RWPE1 (cell line): ENCODE data around the gene TRPV6.
A peak's percentile ranks its signal among the peaks of the same experiment; 100 is the strongest.

Experiments
- CTCF ChIA-PET: fragments of 350-600 bp; sonication (Branson Sonifier 250); formaldehyde crosslinking; extraction: SDS; loops from one replicate; lab custom pipeline; 2021; lab: Yijun Ruan, JAX
- POLR2A ChIA-PET: fragments of 400-600 bp; formaldehyde crosslinking; extraction: SDS; loops from one replicate; lab custom pipeline; 2020; ENCODE audit warnings: antibody characterized with exemption; ENCODE audit not compliant: low non-redundant PET; lab: Yijun Ruan, JAX
- DNase-seq: peaks from one replicate; pipeline ENCODE4 v3.0.0; 2012; ENCODE audit warnings: low spot score
- H3K27ac ChIP-seq: fragments of 450-650 bp; 2 replicates; pipeline ENCODE4 v1.5.1; 2017
- CTCF ChIP-seq: fragments of 450-650 bp; conservative IDR thresholded peaks from 2 replicates; pipeline ENCODE4 v1.5.1; 2017; ENCODE audit warnings: low read depth, mild to moderate bottlenecking

The TRPV6 gene

DNA sequence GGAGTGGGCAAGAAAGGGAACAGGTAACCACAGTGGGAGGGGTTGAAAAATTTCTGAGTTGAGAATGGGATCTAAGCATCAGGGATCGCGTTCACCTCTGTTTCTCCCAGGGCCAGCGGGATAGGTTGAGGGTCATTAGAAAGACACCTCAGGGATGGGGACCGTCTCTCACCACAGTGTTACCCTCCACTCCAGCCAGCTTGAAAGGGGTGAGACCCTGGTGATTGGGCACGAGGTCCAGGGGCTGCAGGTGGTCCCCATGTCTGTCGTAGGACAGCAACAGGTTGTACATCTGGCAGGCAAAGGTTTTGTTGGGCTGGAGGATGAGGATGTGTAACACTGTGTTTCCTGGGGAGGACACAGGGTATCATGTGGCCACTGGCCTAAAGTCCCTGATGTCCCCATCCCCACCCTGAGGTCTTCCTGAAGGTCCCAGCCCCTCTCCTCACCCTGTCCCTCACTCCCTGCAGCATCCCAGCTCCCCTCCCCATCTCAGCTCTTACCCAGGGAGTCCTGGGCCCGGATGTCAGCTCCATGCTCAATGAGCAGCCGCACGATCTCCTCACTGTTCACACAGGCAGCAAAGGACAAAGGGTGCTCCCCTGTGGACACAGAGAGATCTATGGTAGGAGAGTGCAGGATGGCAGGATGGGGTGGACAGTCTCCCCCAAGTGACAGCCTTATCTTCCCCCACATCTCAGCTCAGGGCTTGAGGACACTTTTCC lies 9.1 kb downstream of the TRPV6 start:
- CTCF ChIA-PET: no interaction called here
- DNase-seq: no peak
- no peak overlapping the region for H3K27ac ChIP-seq
- no peak for TF ChIP-seq CTCF
- POLR2A ChIA-PET: no interaction called here

- no peak for DNase-seq
- H3K27ac ChIP-seq: no peak overlapping the region
- TF ChIP-seq CTCF: no peak
- ChIA-PET POLR2A (no interaction called here), CTCF (interaction anchor here (0.6 kb wide), 1 partner anchor 71 kb away, joined by 3 read pairs; no protein-coding TSS in a partner anchor)
Measured at GRCh38 chr7:142875456-142875855, 10.1 kb downstream of the TRPV6 start.

GRCh38 chr7:142874837-142875236 lies 10.7 kb downstream of the TRPV6 start:
- no peak for DNase-seq
- TF ChIP-seq CTCF: no peak
- ChIA-PET CTCF (interaction anchor here (0.6 kb wide), 1 partner anchor 72 kb away, joined by 3 read pairs; no protein-coding TSS in a partner anchor), POLR2A (no interaction called here)
- H3K27ac ChIP-seq: no peak overlapping the region

GRCh38 chr7:142874409-142874808 lies 11.1 kb downstream of the TRPV6 start:
- POLR2A ChIA-PET: no interaction called here
- TF ChIP-seq CTCF: no peak
- DNase-seq: no peak
- CTCF ChIA-PET: no interaction called here
- no peak overlapping the region for H3K27ac ChIP-seq

DNA sequence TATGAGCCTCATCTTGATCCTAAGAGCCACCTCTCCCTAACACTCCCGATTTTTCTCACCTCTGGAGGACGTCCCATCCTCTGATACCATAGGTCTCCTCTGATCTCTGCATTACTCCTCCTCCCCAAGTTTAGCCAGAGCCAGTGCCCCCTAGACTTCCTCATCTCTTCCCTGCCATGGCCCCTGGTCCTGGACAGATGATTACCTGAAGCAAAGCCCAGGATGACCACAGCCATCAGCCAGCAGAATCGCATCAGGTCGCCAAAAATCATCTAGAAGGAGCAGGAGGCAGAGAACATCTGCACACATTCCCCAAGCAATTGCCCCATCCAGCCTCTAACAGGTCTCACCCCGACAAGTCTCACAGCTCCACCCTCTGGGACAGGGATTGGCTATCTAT lies 11.7 kb downstream of the TRPV6 start:
- TF ChIP-seq CTCF: no peak
- ChIA-PET POLR2A (interaction anchor here (0.5 kb wide), 1 partner anchor 389 kb away, joined by 3 read pairs; the partner anchor contains the start of gene GSTK1), CTCF (no interaction called here)

GRCh38 chr7:142873281-142873784 lies 12.2 kb downstream of the TRPV6 start:
- no peak for DNase-seq
- CTCF ChIA-PET: no interaction called here
- TF ChIP-seq CTCF: peak; percentile 51

More for the DNA sequence above, 11.7 kb downstream of the TRPV6 start:
- no peak for DNase-seq
- no peak overlapping the region for H3K27ac ChIP-seq

More at GRCh38 chr7:142873281-142873784, 12.2 kb downstream of the TRPV6 start:
- POLR2A ChIA-PET: interaction anchor here (0.5 kb wide), 1 partner anchor 390 kb away, joined by 3 read pairs; the partner anchor contains the start of gene GSTK1
- no peak overlapping the region for H3K27ac ChIP-seq
